Calu3 (cell line): Measurements from ENCODE around the gene POLA2. TPM values are rescaled to one million over a fixed set of nuclear protein-coding genes. Genes with fewer than 3 reads are reported as not detected.
"Not testable (repeated sequence)": the region's sequence is repeated elsewhere in the genome, so short reads cannot be mapped to it uniquely, and the experiment has no call there.

Experiments
- BruUV-seq: library from RNA; stranded (reverse); fragments of 400-500 nt; replicated peaks from 2 replicates; lab custom pipeline; 2021; lab: Mats Ljungman, UMichigan
- CTCF ChIA-PET: fragments of 300-600 bp; sonication (Branson Sonifier 250); formaldehyde crosslinking; loops from one replicate; lab custom pipeline; 2022; ENCODE audit warnings: antibody characterized with exemption; lab: Charles Lee
- DNase-seq: peaks from one replicate; pipeline ENCODE4 v3.0.0; 2022
- H3K27ac Mint-ChIP-seq: one replicate; pipeline ENCODE4 v1.8.0; 2022; ENCODE audit warnings: mixed read lengths; ENCODE audit not compliant: unreplicated experiment
- H3K27me3 Mint-ChIP-seq: one replicate; pipeline ENCODE4 v1.8.0; 2022; ENCODE audit warnings: mixed read lengths; ENCODE audit not compliant: unreplicated experiment
- H3K36me3 Mint-ChIP-seq: one replicate; pipeline ENCODE4 v1.8.0; 2022; ENCODE audit warnings: mild to moderate bottlenecking, moderate library complexity, mixed read lengths; ENCODE audit not compliant: insufficient read depth, unreplicated experiment
- H3K4me1 Mint-ChIP-seq: one replicate; pipeline ENCODE4 v1.8.0; 2022; ENCODE audit warnings: mild to moderate bottlenecking, low read depth, mixed read lengths; ENCODE audit not compliant: unreplicated experiment
- H3K4me3 Mint-ChIP-seq: one replicate; pipeline ENCODE4 v1.8.0; 2022; ENCODE audit warnings: mild to moderate bottlenecking, low read depth, moderate library complexity, mixed read lengths; ENCODE audit not compliant: unreplicated experiment
- H3K9me3 Mint-ChIP-seq: one replicate; pipeline ENCODE4 v1.8.0; 2022; ENCODE audit warnings: low read depth, mixed read lengths; ENCODE audit not compliant: unreplicated experiment
- intact Hi-C: fragments of 100-400 bp; cut with micrococcal nuclease; formaldehyde crosslinking; loops from one replicate; pipeline ENCODE4 v1.10.0; 2022; ENCODE audit not compliant: unreplicated experiment
- total RNA-seq: library from RNA; stranded (reverse); gene quantifications from 2 replicates; pipeline ENCODE4 v1.2.3, GENCODE V29; 2022
- TF ChIP-seq, protein P1 (sequence below): fragments of 200-600 bp; IDR thresholded peaks from one replicate; pipeline ENCODE4 v1.8.0; 2022; ENCODE audit warnings: antibody characterized with exemption; ENCODE audit not compliant: unreplicated experiment

The POLA2 gene
- total RNA-seq, 1 experiment from 2014 or later = 40.4 TPM

DNA sequence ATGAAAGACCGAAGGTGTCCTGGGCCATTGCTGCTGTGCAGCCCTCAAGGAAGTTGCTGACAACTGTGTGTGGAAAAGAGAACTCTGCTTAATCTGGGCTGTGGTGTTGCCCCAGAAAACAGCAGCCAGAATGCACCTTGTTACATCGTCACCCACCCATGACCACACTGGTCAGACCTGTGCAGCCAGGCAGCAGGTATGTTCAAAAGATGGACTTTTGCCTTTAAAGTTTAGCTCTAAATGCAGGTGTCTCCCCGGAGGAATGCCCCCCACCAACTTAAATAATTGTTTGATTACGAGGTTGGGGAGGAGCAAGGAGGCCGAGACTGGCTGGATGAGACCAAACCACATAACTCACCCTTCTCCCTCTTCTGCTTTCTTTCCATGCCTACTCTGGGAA, 15.3 kb upstream of the POLA2 start:
- Mint-ChIP-seq H3K4me3 (no peak overlapping the region), H3K27me3 (no peaks in the 10 kb centered on the region), H3K27ac (no peak overlapping the region), H3K36me3 (no peaks in the 10 kb centered on the region), H3K4me1 (peaks cover 9% of the 10 kb centered on the region), H3K9me3 (peaks cover 2% of the 10 kb centered on the region)
- DNase-seq = no peak
- BruUV-seq = no TSS peak
- intact Hi-C loops = no loop called here
- TF ChIP-seq, protein P1, sequence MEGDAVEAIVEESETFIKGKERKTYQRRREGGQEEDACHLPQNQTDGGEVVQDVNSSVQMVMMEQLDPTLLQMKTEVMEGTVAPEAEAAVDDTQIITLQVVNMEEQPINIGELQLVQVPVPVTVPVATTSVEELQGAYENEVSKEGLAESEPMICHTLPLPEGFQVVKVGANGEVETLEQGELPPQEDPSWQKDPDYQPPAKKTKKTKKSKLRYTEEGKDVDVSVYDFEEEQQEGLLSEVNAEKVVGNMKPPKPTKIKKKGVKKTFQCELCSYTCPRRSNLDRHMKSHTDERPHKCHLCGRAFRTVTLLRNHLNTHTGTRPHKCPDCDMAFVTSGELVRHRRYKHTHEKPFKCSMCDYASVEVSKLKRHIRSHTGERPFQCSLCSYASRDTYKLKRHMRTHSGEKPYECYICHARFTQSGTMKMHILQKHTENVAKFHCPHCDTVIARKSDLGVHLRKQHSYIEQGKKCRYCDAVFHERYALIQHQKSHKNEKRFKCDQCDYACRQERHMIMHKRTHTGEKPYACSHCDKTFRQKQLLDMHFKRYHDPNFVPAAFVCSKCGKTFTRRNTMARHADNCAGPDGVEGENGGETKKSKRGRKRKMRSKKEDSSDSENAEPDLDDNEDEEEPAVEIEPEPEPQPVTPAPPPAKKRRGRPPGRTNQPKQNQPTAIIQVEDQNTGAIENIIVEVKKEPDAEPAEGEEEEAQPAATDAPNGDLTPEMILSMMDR = no peak
- CTCF ChIA-PET = no interaction called here

DNA sequence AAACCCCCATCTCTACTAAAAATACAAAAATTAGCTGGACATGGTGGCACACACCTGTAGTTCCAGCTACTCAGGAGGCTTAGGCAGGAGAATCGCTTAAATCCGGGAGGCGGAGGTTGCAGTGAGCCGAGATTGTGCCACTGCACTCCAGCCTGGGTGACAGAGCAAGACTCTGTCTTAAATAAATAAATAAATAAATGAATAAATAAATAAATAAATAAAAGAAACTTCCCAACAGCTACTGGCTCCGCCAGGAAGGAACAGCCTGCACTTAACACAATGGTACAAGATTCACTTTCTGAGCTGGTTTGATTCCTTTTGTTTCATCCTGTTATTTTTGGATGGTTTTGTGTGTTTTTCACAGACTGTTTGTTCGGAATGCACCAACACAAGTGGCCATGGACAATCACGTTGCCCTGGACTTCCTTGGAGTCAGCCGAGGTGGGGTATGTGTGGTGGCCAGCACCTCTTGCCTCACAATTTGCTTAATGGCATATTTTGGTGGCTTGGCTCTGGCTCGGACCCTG, 13.5 kb upstream of the POLA2 start:
- H3K27me3 Mint-ChIP-seq, H3K4me3 Mint-ChIP-seq, H3K27ac Mint-ChIP-seq, intact Hi-C loops, H3K4me1 Mint-ChIP-seq, BruUV-seq, H3K9me3 Mint-ChIP-seq, CTCF ChIA-PET, H3K36me3 Mint-ChIP-seq, DNase-seq: not testable (repeated sequence)

DNA sequence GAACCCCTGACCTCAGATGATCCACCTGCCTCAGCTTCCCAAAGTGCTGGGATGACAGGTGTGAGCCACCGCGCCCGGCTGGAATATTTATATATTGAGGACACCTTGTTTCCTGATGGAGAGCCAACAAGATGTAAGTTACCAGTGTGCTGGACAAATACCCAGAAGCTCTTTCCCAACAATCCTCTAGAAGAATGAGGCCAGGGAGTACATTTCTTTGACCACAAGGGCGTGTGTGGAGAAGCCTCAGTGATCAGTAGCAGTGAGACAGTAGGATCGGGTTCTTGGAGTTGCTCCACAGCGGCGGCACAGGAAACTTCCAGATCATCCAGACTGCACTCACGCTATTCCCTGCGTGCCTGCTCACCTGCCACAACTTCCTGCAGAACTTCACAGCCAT, 10.3 kb upstream of the POLA2 start:
- H3K27me3 Mint-ChIP-seq = no peaks in the 10 kb centered on the region
- DNase-seq = no peak
- H3K4me3 Mint-ChIP-seq = no peak overlapping the region
- no peak overlapping the region for H3K27ac Mint-ChIP-seq
- CTCF ChIA-PET = interaction anchor here (0.7 kb wide), 1 partner anchor 79 kb away, joined by 3 read pairs; no protein-coding TSS in a partner anchor
- intact Hi-C loops = loop anchor here (10.0 kb wide), 1 partner anchor 47 kb away; no protein-coding TSS in a partner anchor
- TF ChIP-seq, protein P1 = no peak
- BruUV-seq = no TSS peak
- no peaks in the 10 kb centered on the region for H3K9me3 Mint-ChIP-seq
- H3K36me3 Mint-ChIP-seq = no peaks in the 10 kb centered on the region
- peaks cover 9% of the 10 kb centered on the region for H3K4me1 Mint-ChIP-seq

DNA sequence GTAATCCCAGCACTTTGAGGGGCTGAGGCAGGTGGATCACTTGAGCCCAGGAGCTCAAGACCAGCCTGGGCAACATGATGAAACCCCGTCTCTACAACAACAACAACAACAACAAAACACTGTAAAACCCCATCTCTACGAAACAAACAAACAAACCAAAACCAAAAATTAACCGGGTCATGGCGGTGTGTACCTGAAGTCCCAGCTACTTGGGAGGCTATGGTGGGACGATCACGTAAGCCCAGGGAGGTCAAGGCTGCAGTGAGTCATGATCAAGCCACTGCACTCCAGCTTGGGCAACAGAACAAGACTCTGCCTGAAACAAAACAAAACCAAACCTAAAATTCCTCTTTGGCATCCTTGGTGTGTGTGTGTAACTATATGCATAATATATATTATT, 7.0 kb upstream of the POLA2 start:
- Mint-ChIP-seq H3K4me3 (no peak overlapping the region), H3K9me3 (no peaks in the 10 kb centered on the region), H3K36me3 (no peaks in the 10 kb centered on the region), H3K27ac (no peak overlapping the region), H3K27me3 (no peaks in the 10 kb centered on the region), H3K4me1 (no peaks in the 10 kb centered on the region)
- CTCF ChIA-PET = no interaction called here
- no peak for DNase-seq
- TF ChIP-seq, protein P1 = no peak
- intact Hi-C loops = loop anchor here (2.0 to 10.0 kb wide), 2 partner anchors 50 to 144 kb away; partner anchors contain the start of gene TM7SF2
- BruUV-seq = no TSS peak

DNA sequence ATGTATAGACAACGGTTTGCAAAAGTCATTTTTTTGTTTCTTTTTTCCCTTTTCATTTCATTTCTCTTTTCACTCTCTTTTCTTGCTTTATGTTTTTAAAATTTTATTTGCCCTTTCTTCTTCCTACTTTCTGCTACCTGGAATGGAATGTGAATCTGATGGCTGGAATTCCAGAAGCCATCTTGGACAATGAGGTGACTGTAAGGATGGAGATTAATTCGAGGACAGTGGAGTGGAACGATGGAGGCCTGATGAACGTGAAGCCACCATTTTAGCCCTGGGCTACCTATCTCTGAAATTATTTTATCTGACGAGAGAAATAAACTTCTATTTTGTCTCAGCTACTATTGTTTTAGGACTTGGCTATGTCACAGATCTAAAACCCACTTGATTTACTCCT, 2.8 kb upstream of the POLA2 start:
- intact Hi-C loops = loop anchor here (10.0 kb wide), 1 partner anchor 54 kb away; no protein-coding TSS in a partner anchor
- no peak for DNase-seq
- H3K4me1 Mint-ChIP-seq = peaks cover 6% of the 10 kb centered on the region
- H3K27me3 Mint-ChIP-seq = no peaks in the 10 kb centered on the region
- no peak overlapping the region for H3K27ac Mint-ChIP-seq
- no peak overlapping the region for H3K4me3 Mint-ChIP-seq
- CTCF ChIA-PET = interaction anchor here (0.7 kb wide), 1 partner anchor 604 kb away, joined by 3 read pairs; no protein-coding TSS in a partner anchor
- H3K9me3 Mint-ChIP-seq = no peaks in the 10 kb centered on the region
- TF ChIP-seq, protein P1 = no peak
- no TSS peak for BruUV-seq
- H3K36me3 Mint-ChIP-seq = peaks cover 27% of the 10 kb centered on the region
